ENCODE measurements around the gene TIMM17B. TPM values are rescaled to one million over a fixed set of nuclear protein-coding genes. Genes with fewer than 3 reads are reported as not detected.

Gene TIMM17B
- total and polyA plus RNA-seq, 2 of the 8 experiments (the other 6 are each of a cell fraction or from before 2014, with no cell fraction given): 77.8 to 246 TPM

- peaks cover 0 to 10% of the 10 kb centered on the region in 2 experiments; a peak in 1 of 4 replicates for H3K79me2 ChIP-seq (ENCODE audit: control insufficient read depth in 1 of 2, insufficient read depth in 2 of 2, low read length in 2 of 2)
- ChIA-PET POLR2A (ENCODE audit: partially characterized antibody) (interaction anchor here (1.1 to 30.9 kb wide), 4 partner anchors 9 to 32 kb away, joined by 3 to 572 read pairs (median 18); partner anchors contain the start of gene SLC35A2), CTCF (ENCODE audit: partially characterized antibody) (interaction anchor here (0.9 kb wide), 1 partner anchor 38 kb away, joined by 3 read pairs; no protein-coding TSS in a partner anchor)
- H2BK20ac ChIP-seq (ENCODE audit: low read length): no peak overlapping the region
- peaks cover 6 to 33% (median 16%) of the 10 kb centered on the region in 4 experiments; a peak in 6 of 8 replicates for H3K36me3 ChIP-seq (ENCODE audit: control insufficient read depth in 2 of 4, insufficient read depth in 4 of 4, low read length in 3 of 4)
- H3K14ac ChIP-seq (ENCODE audit: insufficient read length): no peak overlapping the region
- no peak overlapping the region for H3K18ac ChIP-seq (ENCODE audit: extremely low read depth, low read length)
- H4K5ac ChIP-seq (ENCODE audit: insufficient read length, low read depth, low read length): no peak overlapping the region
- H2BK15ac ChIP-seq (ENCODE audit: low read length): no peak overlapping the region
- 95% methylated on average over 19 of the region's 20 CpGs; no CpG with 5 or more reads in 1 of the 2 experiments for WGBS, 2 experiments (ENCODE audit: extremely low coverage in 1 of 2, insufficient coverage in 1 of 2, insufficient read length in 1 of 2, insufficient replicate concordance in 2 of 2, low coverage in 1 of 2, low lambda C conversion rate in 2 of 2, missing lambda C conversion rate in 1 of 2)
- H3K4ac ChIP-seq (replicated peaks; ENCODE audit: insufficient read length, low read depth, low read length): no peak overlapping the region
- H3K56ac ChIP-seq (replicated peaks; ENCODE audit: insufficient read length, low read depth, low read length): no peak overlapping the region
- H4K91ac ChIP-seq (replicated peaks; ENCODE audit: insufficient read length, low read length): no peak overlapping the region
- no peak overlapping the region for H2AFZ ChIP-seq (ENCODE audit: low read length)
- no peaks in the 10 kb centered on the region for H3K27me3 ChIP-seq (replicated peaks in 1 of 4; ENCODE audit: control insufficient read depth in 3 of 4, extremely low read depth in 1 of 4, insufficient read depth in 3 of 4, low read length in 3 of 4)
- peaks cover 0 to 4% of the 10 kb centered on the region in 2 experiments for H4K20me1 ChIP-seq (replicated peaks in 1 of 2; ENCODE audit: control insufficient read depth in 1 of 2, insufficient read depth in 2 of 2, low read length in 2 of 2)
- H2AK5ac ChIP-seq (ENCODE audit: low read depth, low read length): no peak overlapping the region
- H3K23me2 ChIP-seq (ENCODE audit: low read depth, low read length): 0 out of 2 replicates have a peak, but pooled peaks cover 2% of the 10 kb centered on the region
- no peak overlapping the region for H2BK12ac ChIP-seq (ENCODE audit: low read depth, low read length)
- no peak overlapping the region for H3K27ac ChIP-seq (ENCODE audit: low read depth, low read length)
- DNase-seq (ENCODE audit: low read depth in 1 of 2, low spot score in 2 of 2) (no peak), FAIRE-seq (no peak)
- TF ChIP-seq RNF2 (IDR thresholded peaks at IDR 0.05; ENCODE audit: borderline replicate concordance, low read depth, low read length, missing control alignments, poor library complexity, severe bottlenecking) (no peak), KDM5A (IDR thresholded peaks at IDR 0.05; ENCODE audit: low read length) (no peak), SAP30 (IDR thresholded peaks at IDR 0.05; ENCODE audit: insufficient read depth, insufficient replicate concordance, low read length) (no peak), E2F6 (IDR thresholded peaks at IDR 0.05) (no peak)
- no peaks in the 10 kb centered on the region for H3K79me1 ChIP-seq (ENCODE audit: low read depth, low read length)
- H3K4me3 ChIP-seq (ENCODE audit: extremely low read depth in 1 of 4, insufficient read depth in 2 of 4, low read depth in 3 of 4, low read length in 4 of 4): no peak overlapping the region
- H3K4me2 ChIP-seq (ENCODE audit: insufficient read depth in 1 of 2, low read depth in 2 of 2, low read length in 2 of 2): no peak overlapping the region
- no peak overlapping the region for H3K23ac ChIP-seq (ENCODE audit: insufficient read length)
- no peak overlapping the region for H4K8ac ChIP-seq (ENCODE audit: extremely low read depth, insufficient read depth, low read length)
- H2BK120ac ChIP-seq (replicated peaks; ENCODE audit: low read depth, low read length): no peak overlapping the region
- H3K4me1 ChIP-seq (replicated peaks in 1 of 4; ENCODE audit: control insufficient read depth in 3 of 4, insufficient read depth in 4 of 4, low read length in 3 of 4): peaks cover 0 to 6% (median 0%) of the 10 kb centered on the region in 4 experiments; a peak in 1 of 7 replicates
- H3K9ac ChIP-seq (replicated peaks in 1 of 4; ENCODE audit: extremely low read depth in 1 of 4, low read depth in 3 of 4, low read length in 3 of 4): no peak overlapping the region
- H3K9me3 ChIP-seq (ENCODE audit: insufficient read depth in 2 of 2, low read depth in 1 of 2, low read length in 1 of 2): no peaks in the 10 kb centered on the region
- H2BK5ac ChIP-seq (ENCODE audit: low read depth, low read length): no peak overlapping the region
Observed at GRCh38 chrX:48902135-48902534, 4.6 kb upstream of the TIMM17B start.
